ENCODE results near the gene SCUBE1.

- TF ChIP-seq CTCF (IDR thresholded peaks at IDR 0.05) (no peak), POLR2A (IDR thresholded peaks at IDR 0.05) (no peak), POLR2AphosphoS5 (IDR thresholded peaks at IDR 0.05) (no peak)
Measured at GRCh38 chr22:43390872-43391271, 47.7 kb upstream of the SCUBE1 start.
